Globus pallidus (tissue), 1 donor: ENCODE data around the gene PCGF3.

Experiments
- DNase-seq: peaks from one replicate; pipeline ENCODE4 v3.0.0-alpha.2; 2015; ENCODE audit warnings: low spot score

PCGF3 gene

DNA sequence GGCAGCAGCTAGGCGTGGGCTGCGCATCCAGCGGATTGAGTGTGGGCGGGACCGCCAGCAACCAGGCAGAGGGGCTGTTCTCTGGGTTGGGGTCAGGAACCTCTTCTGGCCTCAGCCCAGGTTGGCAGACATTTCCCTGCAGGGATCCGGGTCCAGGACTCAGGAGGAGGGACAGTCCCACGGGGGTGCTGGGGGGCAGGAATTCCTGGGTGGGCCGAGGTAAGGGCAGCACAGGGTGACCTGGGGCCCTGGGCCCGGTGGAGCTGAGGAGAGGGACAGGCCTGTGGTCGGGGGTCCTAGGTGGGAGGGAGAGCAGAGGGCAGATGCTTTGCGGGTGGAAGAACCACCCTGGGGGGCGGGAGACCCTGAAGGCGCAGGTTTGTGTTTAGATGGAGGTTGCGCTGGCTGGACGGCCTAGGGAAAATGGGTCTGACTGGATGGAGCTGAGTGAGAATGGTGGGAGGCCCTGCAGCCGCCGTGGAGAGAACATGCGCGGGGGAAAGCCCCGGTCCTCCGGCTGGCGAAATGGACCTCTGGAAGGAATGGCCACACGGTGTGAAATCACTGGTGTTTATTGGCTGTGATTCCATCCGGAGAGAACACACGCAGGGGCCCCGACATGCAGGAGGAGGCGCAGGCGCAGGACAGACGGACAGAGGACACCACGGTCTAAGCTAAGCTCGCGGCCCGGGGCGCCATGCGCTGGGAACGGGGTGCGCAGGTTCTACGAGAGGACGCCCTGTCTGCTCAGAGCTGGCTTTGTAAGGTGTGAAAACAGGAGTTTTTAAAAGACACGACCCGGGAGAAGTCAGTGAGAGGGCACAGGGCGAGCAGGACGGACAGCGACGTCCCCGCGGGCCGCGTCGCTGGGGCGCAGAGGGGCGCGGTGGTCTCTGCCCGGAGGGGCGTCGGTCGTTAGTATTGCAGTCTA lies 79.0 kb downstream of the PCGF3 start:
- no peak for DNase-seq

DNA sequence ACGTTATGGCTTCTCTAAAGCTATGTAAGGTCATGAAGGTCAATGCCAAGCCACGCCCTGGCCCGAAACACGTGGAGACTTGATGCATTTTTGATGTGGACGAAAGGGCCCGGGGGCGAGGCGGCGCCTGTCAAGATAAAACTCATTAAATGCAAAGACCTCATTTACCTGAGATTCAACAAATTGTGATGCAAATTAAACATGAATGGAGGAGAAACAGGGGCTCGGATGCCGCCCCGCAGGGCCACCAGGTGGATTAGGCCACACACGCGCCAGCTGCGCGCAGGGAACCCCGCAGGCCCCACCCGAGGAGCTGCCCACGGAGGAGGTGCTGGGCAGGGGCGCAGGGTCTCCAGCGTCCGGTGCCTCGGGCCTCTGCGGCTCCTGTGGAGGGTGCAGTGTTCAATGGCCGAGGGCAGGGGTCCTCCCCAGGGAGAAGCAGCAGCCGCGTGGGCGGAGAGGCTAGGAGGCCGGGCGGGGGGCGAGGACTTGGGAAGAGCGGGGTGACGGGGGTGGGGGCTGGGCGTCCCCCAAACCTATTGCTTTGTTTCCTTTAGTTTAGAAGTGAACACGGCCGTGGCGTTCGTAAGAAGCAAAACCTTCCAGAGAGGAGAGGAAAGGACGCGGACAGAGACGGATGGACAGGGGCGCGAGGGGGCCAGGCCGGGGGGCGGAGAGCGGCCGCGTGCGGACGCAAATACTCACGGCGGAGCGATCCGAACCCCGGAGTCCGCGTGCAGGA lies 79.9 kb downstream of the PCGF3 start:
- DNase-seq = no peak

- no peak for DNase-seq
These were observed 80.6 kb downstream of the PCGF3 start for GRCh38 chr4:786074-786741.

DNA sequence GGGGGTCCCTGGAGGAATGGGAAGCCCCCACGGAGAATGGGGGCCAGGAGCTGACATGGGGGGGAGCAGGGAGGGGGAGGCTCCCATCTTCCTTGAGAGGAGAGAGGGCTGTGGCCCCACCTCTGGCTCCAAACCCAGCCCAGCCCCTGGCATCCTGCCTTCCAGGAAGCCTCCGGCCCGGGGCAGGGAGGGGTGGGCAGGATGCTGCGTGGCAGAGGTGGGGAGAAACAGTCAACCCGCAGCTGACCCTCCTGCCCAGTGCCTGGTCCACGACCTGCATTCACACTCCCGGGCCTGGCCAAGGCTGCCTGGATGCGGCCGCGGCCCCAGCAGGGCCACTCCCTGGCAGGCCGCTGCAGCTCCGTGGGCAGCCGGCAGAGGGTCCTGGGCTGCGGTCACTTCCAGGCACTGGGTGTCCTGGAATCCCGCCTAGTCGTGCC lies 81.2 kb downstream of the PCGF3 start:
- no peak for DNase-seq

- DNase-seq = no peak
These were observed 81.9 kb downstream of the PCGF3 start for GRCh38 chr4:787561-787981.

- no peak for DNase-seq
These were observed 82.5 kb downstream of the PCGF3 start for GRCh38 chr4:788006-788635.

GRCh38 chr4:788636-789297 lies 83.1 kb downstream of the PCGF3 start:
- DNase-seq = no peak

DNA sequence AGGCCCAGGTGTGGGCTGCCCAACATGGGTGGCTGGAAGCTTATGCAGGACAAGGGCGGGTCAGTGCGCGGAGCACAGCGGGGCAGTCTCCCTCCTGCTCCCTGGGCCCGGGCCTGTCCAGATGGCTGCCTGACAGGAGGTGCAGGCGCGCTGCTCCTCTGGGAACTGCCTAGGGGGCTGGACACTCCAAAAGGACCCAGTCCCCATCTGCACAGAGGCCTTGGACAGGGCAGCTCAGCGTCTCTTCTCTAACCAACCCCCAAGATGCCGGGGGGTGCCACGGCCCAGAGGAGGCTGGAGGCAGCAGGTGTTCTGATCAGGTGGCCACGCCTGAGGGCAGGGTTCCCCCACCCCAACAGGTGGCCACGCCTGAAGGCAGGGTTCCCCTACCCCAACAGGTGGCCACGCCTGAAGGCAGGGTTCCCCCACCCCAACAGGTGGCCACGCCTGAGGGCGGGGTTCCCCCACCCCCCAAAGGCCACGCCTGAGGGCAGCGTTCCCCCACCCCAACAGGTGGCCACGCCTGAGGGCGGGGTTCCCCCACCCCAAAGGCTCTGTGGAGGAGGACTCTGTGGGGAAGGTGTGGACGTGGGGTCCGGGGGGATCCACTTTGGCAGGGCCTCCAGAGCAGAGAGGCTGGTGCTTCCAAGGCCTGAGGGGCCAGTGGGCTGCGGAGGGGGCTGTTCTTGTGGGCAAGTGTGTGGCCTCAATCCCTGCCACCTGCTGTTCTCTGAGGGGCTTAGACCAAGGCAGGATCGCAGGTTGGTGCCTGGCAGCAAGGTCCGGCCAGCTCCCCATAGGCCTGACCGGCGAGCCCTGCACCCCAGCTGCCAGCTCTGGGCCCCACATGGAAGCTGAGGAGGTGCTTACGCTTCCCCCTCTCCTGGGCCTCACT lies 84.2 kb downstream of the PCGF3 start:
- DNase-seq = no peak

- no peak for DNase-seq
These were observed 84.8 kb downstream of the PCGF3 start for GRCh38 chr4:790466-790820.

DNA sequence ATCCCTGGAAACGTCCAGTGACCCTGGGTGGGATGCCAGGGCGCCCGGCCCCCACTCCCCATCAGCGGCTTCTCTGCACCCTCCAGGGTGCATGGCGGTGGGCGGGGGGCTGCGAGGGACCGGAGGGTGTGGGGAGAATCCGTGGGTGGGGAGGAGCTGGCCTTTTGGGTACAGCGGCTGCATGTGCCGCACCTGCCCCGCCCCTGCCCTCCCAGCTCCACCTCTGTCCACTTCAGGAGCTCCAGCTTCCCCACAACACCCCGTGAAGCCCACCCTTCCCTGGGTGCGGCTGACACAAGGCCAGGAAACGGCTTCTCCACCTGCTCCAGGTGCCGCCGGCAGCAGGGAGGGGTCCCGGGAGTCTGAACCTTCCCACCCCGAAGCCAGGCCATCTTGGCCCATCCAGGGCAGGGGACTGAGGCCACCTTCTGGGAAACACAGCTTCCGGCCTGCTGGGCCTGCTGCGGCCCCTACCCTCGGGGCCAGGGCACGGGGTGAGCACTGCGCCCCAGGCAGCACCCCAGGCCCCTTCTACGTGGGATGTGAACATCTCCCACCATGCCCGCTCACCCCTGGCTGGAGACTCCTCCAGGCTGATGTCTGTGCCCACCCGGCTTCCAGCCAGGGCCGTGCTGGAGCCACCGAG lies 85.7 kb downstream of the PCGF3 start:
- DNase-seq = no peak

DNA sequence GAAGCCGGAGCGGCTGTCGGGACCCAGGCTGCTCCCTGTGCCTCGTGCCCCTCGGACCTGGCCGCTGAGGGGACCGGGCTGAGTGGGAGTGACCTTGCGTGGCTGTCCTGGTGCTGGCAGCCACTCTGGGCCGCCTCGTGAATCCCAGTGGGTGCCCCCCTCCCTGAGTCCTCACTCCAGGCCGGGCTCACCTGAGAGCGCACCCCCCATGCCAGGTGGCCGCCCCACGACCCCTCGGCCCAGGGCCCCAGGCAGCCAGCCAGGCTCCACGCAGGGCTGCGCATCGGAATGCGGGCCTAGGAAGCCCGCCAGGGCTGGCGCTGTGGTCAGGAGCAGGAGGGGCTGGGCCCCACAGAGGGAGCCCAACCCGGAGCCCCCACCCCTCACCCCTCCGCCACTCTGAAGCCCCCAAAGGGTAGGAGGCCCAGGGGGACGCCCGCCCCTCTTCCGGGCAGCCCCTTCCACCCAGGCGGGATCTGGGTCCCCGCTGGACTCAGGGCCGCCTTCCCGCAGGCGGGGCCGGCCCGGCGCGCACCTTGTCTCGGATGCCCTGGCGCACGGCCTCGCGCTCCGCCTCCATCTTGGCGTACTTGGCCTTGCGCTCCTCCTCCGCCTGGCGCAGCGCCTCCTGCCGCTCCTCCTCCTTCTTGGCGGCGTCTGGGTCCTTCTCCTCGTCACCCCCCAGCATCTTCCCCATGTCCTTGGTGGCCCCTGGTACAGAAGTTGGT lies 86.4 kb downstream of the PCGF3 start:
- no peak for DNase-seq

DNA sequence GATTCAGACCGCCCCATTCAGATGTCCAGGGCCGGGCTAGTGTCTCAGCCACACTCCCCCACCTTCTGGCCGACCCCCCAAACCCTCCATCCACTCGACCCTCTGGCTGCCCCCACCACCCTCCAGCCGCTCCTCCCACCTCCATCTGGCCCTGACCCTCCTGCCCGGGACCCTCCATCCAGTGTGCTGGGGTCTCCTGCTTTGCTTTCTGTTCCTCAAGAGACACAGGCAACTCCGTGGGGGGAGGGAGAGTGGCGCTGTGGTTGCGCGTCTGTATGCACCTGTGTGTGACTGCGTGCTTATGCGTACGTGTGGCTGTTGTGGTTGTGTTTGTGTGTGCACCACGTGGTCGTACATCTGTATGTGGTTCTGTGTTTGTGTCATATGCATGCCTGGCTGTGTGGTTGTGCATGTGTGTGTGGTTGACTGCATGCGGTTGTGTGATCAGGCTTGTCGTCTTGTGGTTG lies 87.0 kb downstream of the PCGF3 start:
- no peak for DNase-seq

- no peak for DNase-seq
These were observed 87.6 kb downstream of the PCGF3 start for GRCh38 chr4:793093-793861.

- no peak for DNase-seq
These were observed 88.4 kb downstream of the PCGF3 start for GRCh38 chr4:793941-794621.

DNA sequence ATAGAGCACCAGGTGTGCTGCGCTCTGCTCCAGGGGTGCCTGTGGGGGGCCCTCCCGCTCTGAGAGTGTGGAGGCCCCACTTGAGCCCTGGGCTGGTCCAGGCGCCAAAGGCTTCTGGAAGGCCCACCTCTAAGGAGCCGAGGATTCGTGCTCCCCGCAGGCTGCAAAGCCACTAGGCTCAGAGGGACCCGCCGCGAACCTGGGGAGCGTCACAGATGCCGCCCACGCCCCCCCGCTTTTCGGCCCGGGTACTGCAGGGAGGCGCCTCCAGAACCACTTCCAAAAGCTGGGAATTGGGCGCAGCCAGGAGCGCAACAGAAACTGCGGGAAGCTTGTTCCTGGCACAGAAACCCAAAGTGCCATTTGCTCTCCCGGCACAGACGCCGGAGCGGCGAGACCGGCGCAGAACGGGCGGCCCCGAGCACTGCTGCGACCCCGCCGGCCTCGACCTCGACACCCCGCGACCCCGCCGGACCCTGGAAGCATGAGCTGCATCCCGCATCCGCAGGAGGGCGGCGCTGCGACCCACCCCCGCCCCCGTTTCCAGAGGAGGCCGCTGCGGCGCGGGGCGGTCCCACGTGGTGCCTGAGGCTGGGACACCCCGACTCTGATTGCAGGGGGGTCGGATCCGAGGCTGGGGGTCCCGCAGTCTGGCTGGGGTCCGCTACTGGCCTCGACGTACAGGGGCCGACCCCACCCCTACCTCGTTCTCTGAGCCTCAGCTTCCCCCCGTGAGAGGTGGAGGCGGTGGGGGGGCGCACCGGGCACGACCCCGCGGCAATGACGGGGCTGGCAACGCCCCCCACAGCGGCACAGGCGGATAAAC lies 89.5 kb downstream of the PCGF3 start:
- no peak for DNase-seq

DNA sequence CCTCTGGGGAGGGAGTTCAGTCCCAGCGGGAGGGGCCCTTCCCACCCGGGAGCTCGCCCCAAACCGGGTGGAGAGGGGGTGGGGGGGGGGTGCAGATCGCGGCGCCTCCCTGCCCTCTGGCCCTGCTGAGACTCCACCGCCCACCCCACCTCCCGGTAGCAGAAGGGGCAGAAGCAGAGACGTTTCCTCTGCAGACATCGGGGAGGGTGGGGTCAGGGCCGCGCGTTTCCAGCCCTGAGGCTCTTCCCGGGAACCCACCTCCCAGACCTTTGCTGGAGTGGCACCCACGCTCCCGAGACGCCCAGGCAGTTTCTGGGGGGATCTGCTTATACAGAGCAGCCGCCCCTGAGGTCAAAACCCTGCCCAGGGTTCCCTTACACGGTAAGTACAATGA lies 90.1 kb downstream of the PCGF3 start:
- no peak for DNase-seq

GRCh38 chr4:796206-796605 lies 90.6 kb downstream of the PCGF3 start:
- no peak for DNase-seq
